ENCODE measurements around the gene RNASEL. TPM values are rescaled to one million over a fixed set of nuclear protein-coding genes. Genes with fewer than 3 reads are reported as not detected.
A peak's percentile ranks its signal among the peaks of the same experiment; 100 is the strongest.

The RNASEL gene
- total and polyA plus RNA-seq, 5 experiments from 2014 or later, result 5.0 to 20.8 (median 10.1) TPM

DNA sequence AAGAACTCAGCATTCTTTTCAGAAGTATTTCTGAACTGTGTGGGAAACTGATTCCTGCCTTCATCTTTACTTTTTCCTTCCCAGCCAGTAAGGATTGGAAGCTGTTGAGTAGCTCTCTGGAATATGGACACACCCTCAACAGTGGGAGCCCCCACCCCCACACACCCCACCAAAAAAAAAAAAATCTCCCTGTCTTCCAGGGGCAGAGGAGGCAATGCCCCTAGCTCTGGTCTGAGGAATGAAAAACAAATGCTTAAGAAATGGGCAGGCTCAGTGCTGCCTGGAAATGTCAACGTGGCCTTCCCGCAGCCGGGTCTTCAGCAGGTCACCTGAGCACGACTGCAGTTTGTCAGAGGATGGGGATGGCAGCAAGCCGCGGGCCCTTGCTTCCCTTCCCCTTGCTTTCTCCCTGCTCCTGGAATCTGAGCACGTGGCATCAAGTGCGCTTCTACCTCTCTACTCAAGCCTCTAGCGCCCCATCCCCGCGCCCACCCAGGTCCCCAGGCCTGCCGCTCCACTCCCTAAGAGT is 14.7 kb upstream of the RNASEL start:
- no peaks in the 10 kb centered on the region for H3K36me3 Mint-ChIP-seq

GRCh38 chr1:182602935-182603645 is 14.0 kb upstream of the RNASEL start:
- H3K36me3 Mint-ChIP-seq, result no peaks in the 10 kb centered on the region
- peak overlapping the region in 1 of 10 donors; percentile 56 for H3K27ac Mint-ChIP-seq
- peak overlapping the region in 7 of 10 donors; percentile 68 to 85 (median 81) for H3K4me3 Mint-ChIP-seq
- H3K9me3 Mint-ChIP-seq, result no peaks in the 10 kb centered on the region
- H3K27me3 Mint-ChIP-seq, result peaks cover 4 to 21% (median 7%) of the 10 kb centered on the region in 5 donors
- peak in 1 of 2 donors; percentile 19 for ATAC-seq
- no peak for DNase-seq
- POLR2A ChIA-PET, result interaction anchor here (0.9 to 1.3 kb wide), 3 partner anchors 12 to 185 kb away, joined by 3 to 5 read pairs (median 4); no protein-coding TSS in a partner anchor
- H3K4me1 Mint-ChIP-seq, result peaks cover 7 to 24% (median 14%) of the 10 kb centered on the region in 4 donors

More for the DNA sequence above, 14.7 kb upstream of the RNASEL start:
- Mint-ChIP-seq H3K9me3 (no peaks in the 10 kb centered on the region), H3K4me3 (peak overlapping the region; percentile 68 to 87 (median 82)), H3K27ac (peak overlapping the region in 5 of 10 donors; percentile 15 to 78 (median 56)), H3K27me3 (peaks cover 9 to 27% (median 10%) of the 10 kb centered on the region in 5 donors), H3K4me1 (peaks cover 7 to 24% (median 14%) of the 10 kb centered on the region in 4 donors)
- DNase-seq (peak in 1 of 10 donors; percentile 18), ATAC-seq (peak; percentile 5 to 6)
- POLR2A ChIA-PET, result interaction anchor here (0.9 to 1.4 kb wide), 4 partner anchors 11 to 185 kb away, joined by 3 to 8 read pairs (median 4); no protein-coding TSS in a partner anchor

DNA sequence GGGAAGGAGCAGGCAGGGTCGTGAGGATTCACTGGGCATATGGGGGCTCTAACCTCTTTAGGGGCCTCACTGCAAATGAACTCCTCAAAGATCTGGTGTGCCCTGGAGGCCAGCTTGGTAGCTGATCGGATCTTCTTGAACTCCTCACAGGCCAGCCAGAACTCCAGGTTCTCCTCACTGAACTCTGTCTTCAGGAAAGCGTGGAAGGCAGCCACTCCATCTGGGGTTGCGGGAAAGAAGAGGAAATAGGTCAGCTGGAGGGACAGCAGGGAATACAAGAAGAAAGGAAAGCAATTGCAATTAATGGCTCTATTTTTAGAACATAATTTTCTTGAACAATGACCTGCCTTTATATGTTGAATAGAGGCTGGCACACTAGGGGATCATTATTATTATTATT is 12.9 kb upstream of the RNASEL start:
- Mint-ChIP-seq H3K36me3 (no peaks in the 10 kb centered on the region), H3K9me3 (no peaks in the 10 kb centered on the region), H3K27me3 (peaks cover under 1 to 16% (median 3%) of the 10 kb centered on the region in 5 donors), H3K4me1 (peaks cover 9 to 22% (median 14%) of the 10 kb centered on the region in 4 donors), H3K4me3 (no peak overlapping the region), H3K27ac (no peak overlapping the region)
- POLR2A ChIA-PET, result interaction anchor here (1.2 to 1.5 kb wide), 2 partner anchors 13 to 183 kb away, joined by 4 to 8 read pairs; partner anchors contain the start of gene RNASEL
- ATAC-seq (no peak), DNase-seq (no peak)

DNA sequence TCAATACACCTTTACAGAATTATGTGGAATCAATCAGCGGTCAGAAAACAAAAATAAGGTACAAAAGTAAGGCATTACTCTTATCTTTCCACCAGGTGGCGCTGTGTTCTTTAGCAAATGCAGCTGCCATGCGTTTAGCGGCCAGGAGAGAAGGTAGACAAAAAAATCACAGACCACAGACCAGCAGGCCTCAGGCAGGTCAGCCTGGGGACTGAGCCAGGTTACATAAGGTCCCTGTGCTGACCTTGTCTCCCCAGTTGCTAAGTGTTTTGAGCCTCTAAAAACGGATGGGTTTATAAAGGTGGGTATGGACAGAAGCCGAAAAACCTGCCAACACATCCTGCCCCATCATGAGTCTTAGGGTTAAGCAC is 12.3 kb upstream of the RNASEL start:
- Mint-ChIP-seq H3K9me3 (no peaks in the 10 kb centered on the region), H3K4me3 (no peak overlapping the region), H3K36me3 (no peaks in the 10 kb centered on the region), H3K4me1 (peaks cover 9 to 22% (median 14%) of the 10 kb centered on the region in 4 donors), H3K27ac (no peak overlapping the region), H3K27me3 (peaks cover 0 to 12% (median 3%) of the 10 kb centered on the region in 5 donors)
- ATAC-seq, result peak; percentile 13 to 15
- DNase-seq, result peak; percentile 34 to 82 (median 64)
- POLR2A ChIA-PET, result interaction anchor here (1.2 to 1.5 kb wide), 2 partner anchors 12 to 183 kb away, joined by 4 to 8 read pairs; partner anchors contain the start of gene RNASEL

GRCh38 chr1:182600745-182601415 is 11.8 kb upstream of the RNASEL start:
- Mint-ChIP-seq H3K4me3 (no peak overlapping the region), H3K27me3 (peaks cover 0 to 16% (median 3%) of the 10 kb centered on the region in 5 donors), H3K9me3 (no peaks in the 10 kb centered on the region), H3K36me3 (no peaks in the 10 kb centered on the region), H3K27ac (no peak overlapping the region), H3K4me1 (peaks cover 9 to 22% (median 14%) of the 10 kb centered on the region in 4 donors)
- POLR2A ChIA-PET, result interaction anchor here (0.7 to 1.5 kb wide), 4 partner anchors 12 to 184 kb away, joined by 4 to 9 read pairs (median 6); partner anchors contain the start of gene RNASEL
- no peak for ATAC-seq
- DNase-seq, result no peak

- ATAC-seq (no peak), DNase-seq (no peak)
- no peaks in the 10 kb centered on the region for H3K36me3 Mint-ChIP-seq
- no peak overlapping the region for H3K4me3 Mint-ChIP-seq
- no peaks in the 10 kb centered on the region for H3K9me3 Mint-ChIP-seq
- peak overlapping the region in 2 of 10 donors; percentile 29 to 64 for H3K27ac Mint-ChIP-seq
- POLR2A ChIA-PET, result interaction anchor here (0.7 to 1.4 kb wide), 3 partner anchors 12 to 182 kb away, joined by 5 to 9 read pairs (median 5); no protein-coding TSS in a partner anchor
- H3K4me1 Mint-ChIP-seq, result peaks cover 9 to 23% (median 15%) of the 10 kb centered on the region in 4 donors
- H3K27me3 Mint-ChIP-seq, result peaks cover 0 to 16% (median 0%) of the 10 kb centered on the region in 5 donors
These were observed 11.1 kb upstream of the RNASEL start for GRCh38 chr1:182600036-182600713.

GRCh38 chr1:182599339-182599738 is 10.3 kb upstream of the RNASEL start:
- Mint-ChIP-seq H3K4me1 (peaks cover 7 to 16% (median 11%) of the 10 kb centered on the region in 4 donors), H3K9me3 (no peaks in the 10 kb centered on the region), H3K4me3 (no peak overlapping the region), H3K27ac (peak overlapping the region in 1 of 10 donors; percentile 64), H3K36me3 (no peaks in the 10 kb centered on the region), H3K27me3 (peaks cover 0 to 16% (median 0%) of the 10 kb centered on the region in 5 donors)
- DNase-seq (no peak), ATAC-seq (no peak)
- POLR2A ChIA-PET, result interaction anchor here (0.7 to 1.4 kb wide), 2 partner anchors 11 to 183 kb away, joined by 5 read pairs; no protein-coding TSS in a partner anchor

DNA sequence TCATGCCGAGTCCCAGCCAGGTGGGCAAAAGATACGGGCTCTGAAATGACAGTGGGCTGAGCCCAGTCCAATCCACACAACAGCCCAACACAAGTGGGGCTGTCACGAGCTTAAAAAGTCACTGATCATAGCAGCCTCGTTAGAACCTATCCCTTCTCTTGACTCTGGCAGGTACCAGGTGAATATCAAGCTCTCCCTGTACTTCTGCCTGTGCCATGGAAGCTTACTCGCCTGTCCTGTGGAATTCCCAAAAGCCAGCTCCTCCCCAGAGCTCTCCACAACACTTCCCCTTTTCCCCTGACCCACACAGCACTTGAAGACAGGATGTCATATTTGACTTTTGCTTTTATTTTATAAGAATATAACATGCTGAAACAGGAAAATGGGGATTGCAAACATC is 9.2 kb upstream of the RNASEL start:
- POLR2A ChIA-PET, result interaction anchor here (0.5 to 0.9 kb wide), 2 partner anchors 9 to 240 kb away, joined by 3 read pairs; partner anchors contain the start of gene RNASEL

GRCh38 chr1:182596934-182597333 is 7.9 kb upstream of the RNASEL start:
- H3K9me3 Mint-ChIP-seq, result no peaks in the 10 kb centered on the region
- H3K4me3 Mint-ChIP-seq, result no peak overlapping the region
- ATAC-seq, result no peak
- H3K27me3 Mint-ChIP-seq, result peaks cover 0 to 16% (median 2%) of the 10 kb centered on the region in 5 donors
- peaks cover 0 to 3% (median 2%) of the 10 kb centered on the region in 4 donors for H3K4me1 Mint-ChIP-seq
- POLR2A ChIA-PET, result interaction anchor here (0.6 kb wide), 1 partner anchor 201 kb away, joined by 3 read pairs; no protein-coding TSS in a partner anchor
- no peaks in the 10 kb centered on the region for H3K36me3 Mint-ChIP-seq
- peak overlapping the region in 2 of 10 donors; percentile 27 to 32 for H3K27ac Mint-ChIP-seq
- DNase-seq, result no peak

More for the DNA sequence above, 9.2 kb upstream of the RNASEL start:
- H3K4me3 Mint-ChIP-seq, result no peak overlapping the region
- peaks cover 0 to 16% (median 0%) of the 10 kb centered on the region in 5 donors for H3K27me3 Mint-ChIP-seq
- H3K4me1 Mint-ChIP-seq, result peaks cover 2 to 6% (median 3%) of the 10 kb centered on the region in 4 donors
- no peaks in the 10 kb centered on the region for H3K36me3 Mint-ChIP-seq
- no peaks in the 10 kb centered on the region for H3K9me3 Mint-ChIP-seq
- H3K27ac Mint-ChIP-seq, result peak overlapping the region in 1 of 10 donors; percentile 25
- no peak for ATAC-seq
- DNase-seq, result no peak

GRCh38 chr1:182595641-182596240 is 6.7 kb upstream of the RNASEL start:
- DNase-seq, result peak in 9 of 10 donors; percentile 36 to 78 (median 53)
- peaks cover 0 to 3% (median 2%) of the 10 kb centered on the region in 4 donors for H3K4me1 Mint-ChIP-seq

DNA sequence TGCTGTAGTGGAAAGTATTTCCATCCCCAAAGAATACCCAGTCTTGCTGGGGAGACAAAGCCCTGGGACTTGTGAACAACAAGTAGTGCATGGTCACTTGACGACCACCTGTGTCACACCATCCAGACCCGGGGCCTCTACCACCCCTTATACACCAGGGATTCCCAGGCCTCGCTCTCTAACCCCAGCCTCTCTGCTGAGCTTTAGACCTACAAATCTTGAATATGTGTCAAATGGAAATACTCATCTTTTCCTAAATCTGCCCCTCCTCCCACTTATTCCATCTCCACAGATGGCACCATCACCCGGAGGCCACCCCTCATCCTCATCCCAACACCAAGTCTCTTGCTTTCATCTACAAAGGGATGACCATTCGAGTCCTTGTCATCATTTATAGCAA is 875 bp upstream of the RNASEL start:
- POLR2A ChIA-PET, result interaction anchor here (0.5 to 1.6 kb wide), 2 partner anchors 11 to 1463 kb away, joined by 4 to 8 read pairs; no protein-coding TSS in a partner anchor

More at GRCh38 chr1:182595641-182596240, 6.7 kb upstream of the RNASEL start:
- H3K27me3 Mint-ChIP-seq, result peaks cover 0 to 16% (median 2%) of the 10 kb centered on the region in 5 donors
- H3K9me3 Mint-ChIP-seq, result no peaks in the 10 kb centered on the region
- no peaks in the 10 kb centered on the region for H3K36me3 Mint-ChIP-seq
- ATAC-seq, result peak; percentile 69 to 75
- POLR2A ChIA-PET, result interaction anchor here (1.7 kb wide), 1 partner anchor 193 kb away, joined by 4 read pairs; no protein-coding TSS in a partner anchor
- H3K4me3 Mint-ChIP-seq, result no peak overlapping the region
- H3K27ac Mint-ChIP-seq, result no peak overlapping the region

More for the DNA sequence above, 875 bp upstream of the RNASEL start:
- no peaks in the 10 kb centered on the region for H3K9me3 Mint-ChIP-seq
- peaks cover 21 to 41% (median 35%) of the 10 kb centered on the region in 4 donors for H3K4me1 Mint-ChIP-seq
- no peak for DNase-seq
- H3K27me3 Mint-ChIP-seq, result peaks cover 0 to 2% (median 0%) of the 10 kb centered on the region in 5 donors
- ATAC-seq, result no peak
- H3K4me3 Mint-ChIP-seq, result peak overlapping the region; percentile 94 to 98 (median 97)
- peaks cover 18 to 24% (median 19%) of the 10 kb centered on the region in 3 donors for H3K36me3 Mint-ChIP-seq
- H3K27ac Mint-ChIP-seq, result peak overlapping the region; percentile 48 to 100 (median 99)
